Ovary (tissue), 3 donors: ENCODE data around the gene RDH8.

Experiments used
- CTCF ChIP-seq, 3 donors: fragments of 450-650 bp in 2 of 3; fragments of 200-600 bp in 1 of 3; IDR thresholded peaks; one replicate each; pipeline versions ENCODE4 v1.5.1 to v1.8.0; 2016 to 2022; ENCODE audit warnings: antibody characterized with exemption in 3 of 3, mild to moderate bottlenecking in 1 of 3
- POLR2A ChIP-seq: fragments of 450-650 bp; IDR thresholded peaks from one replicate; pipeline ENCODE4 v1.6.1; 2017; ENCODE audit warnings: antibody characterized with exemption, mild to moderate bottlenecking, moderate library complexity
- donor health status: DM: no; HTN: no; CAD: no.

GRCh38 chr19:10037809-10038208, 24.5 kb downstream of the RDH8 start:
- TF ChIP-seq CTCF (IDR thresholded peaks at IDR 0.05), result no peak
- no peak for TF ChIP-seq POLR2A
